HuH-7.5 (cell line): ENCODE measurements around the gene DERL3.
A peak's percentile ranks its signal among the peaks of the same experiment; 100 is the strongest.

ENCODE experiments used
- DNase-seq: peaks from one replicate; pipeline ENCODE4 v3.0.0; 2011; ENCODE audit warnings: low spot score

DERL3 gene

GRCh38 chr22:23801886-23802377 lies 36.9 kb downstream of the DERL3 start:
- DNase-seq, result no peak

GRCh38 chr22:23801238-23801821 lies 37.5 kb downstream of the DERL3 start:
- no peak for DNase-seq

- DNase-seq, result no peak
These were observed 38.2 kb downstream of the DERL3 start for GRCh38 chr22:23800297-23801237.

GRCh38 chr22:23796461-23796860 lies 42.3 kb downstream of the DERL3 start:
- no peak for DNase-seq

GRCh38 chr22:23793326-23793725 lies 45.5 kb downstream of the DERL3 start:
- no peak for DNase-seq

- no peak for DNase-seq
These were observed 46.8 kb downstream of the DERL3 start for GRCh38 chr22:23791738-23792645.

GRCh38 chr22:23790819-23791737 lies 47.7 kb downstream of the DERL3 start:
- no peak for DNase-seq

GRCh38 chr22:23789638-23790037 lies 49.2 kb downstream of the DERL3 start:
- no peak for DNase-seq

- DNase-seq, result no peak
These were observed 49.7 kb downstream of the DERL3 start for GRCh38 chr22:23789121-23789520.

- no peak for DNase-seq
These were observed 50.9 kb downstream of the DERL3 start for GRCh38 chr22:23787910-23788309.

GRCh38 chr22:23787600-23787896 lies 51.3 kb downstream of the DERL3 start:
- DNase-seq, result no peak

- peak; percentile 97 for DNase-seq
These were observed 51.8 kb downstream of the DERL3 start, which contains the start of gene SMARCB1 for GRCh38 chr22:23786752-23787599. Gene SMARCB1 (plus strand): TSS chr22:23786966. CDS start chr22:23787170, 204 bp downstream.

GRCh38 chr22:23786261-23786710 lies 52.5 kb downstream of the DERL3 start:
- no peak for DNase-seq
